Activated CD8-positive, alpha-beta memory T cell treated with anti-CD3 and anti-CD28 coated beads for 36 hours (primary cell): ENCODE data around the gene QPCT. TPM values are rescaled to one million over a fixed set of nuclear protein-coding genes. Genes with fewer than 3 reads are reported as not detected.
"Not testable (repeated sequence)": the region's sequence is repeated elsewhere in the genome, so short reads cannot be mapped to it uniquely, and the experiment has no call there.

ENCODE experiments used
- CTCF ChIA-PET: fragments of 350-600 bp; sonication (Branson Sonifier 250); formaldehyde crosslinking; loops from one replicate; lab custom pipeline; 2021; ENCODE audit warnings: antibody characterized with exemption; lab: Charles Lee
- POLR2A ChIA-PET: fragments of 350-600 bp; sonication (Branson Sonifier 250); formaldehyde crosslinking; loops from one replicate; lab custom pipeline; 2021; ENCODE audit warnings: antibody characterized with exemption; lab: Charles Lee
- total RNA-seq, 2 experiments: library from RNA; stranded (reverse); gene quantifications; one replicate each; pipeline ENCODE4 v1.2.3, GENCODE V29; 2021

The QPCT gene
- total RNA-seq, 2 experiments from 2014 or later, result 5.5 to 6.6 TPM

GRCh38 chr2:37412231-37412630, 67.8 kb downstream of the QPCT start:
- ChIA-PET CTCF (interaction anchor here (0.7 to 1.2 kb wide), 3 partner anchors 15 to 465 kb away, joined by 3 to 4 read pairs (median 3); no protein-coding TSS in a partner anchor), POLR2A (no interaction called here)

GRCh38 chr2:37413911-37414469, 69.6 kb downstream of the QPCT start:
- POLR2A ChIA-PET, result not testable (repeated sequence)
- CTCF ChIA-PET, result interaction anchor here (0.6 to 2.5 kb wide), 14 partner anchors 17 to 860 kb away, joined by 3 to 25 read pairs (median 4); no protein-coding TSS in a partner anchor

GRCh38 chr2:37414470-37414949, 70.1 kb downstream of the QPCT start:
- ChIA-PET CTCF (interaction anchor here (0.7 to 2.5 kb wide), 13 partner anchors 23 to 860 kb away, joined by 3 to 25 read pairs (median 4); no protein-coding TSS in a partner anchor), POLR2A (no interaction called here)

- ChIA-PET CTCF (interaction anchor here (0.8 to 2.5 kb wide), 10 partner anchors 12 to 859 kb away, joined by 3 to 25 read pairs (median 4); no protein-coding TSS in a partner anchor), POLR2A (no interaction called here)
Observed at GRCh38 chr2:37415128-37415820, 70.8 kb downstream of the QPCT start.

GRCh38 chr2:37417321-37417720, 72.9 kb downstream of the QPCT start:
- POLR2A ChIA-PET, result no interaction called here
- CTCF ChIA-PET, result interaction anchor here (0.6 kb wide), 2 partner anchors 149 to 277 kb away, joined by 3 read pairs; no protein-coding TSS in a partner anchor

GRCh38 chr2:37418956-37419355, 74.5 kb downstream of the QPCT start:
- ChIA-PET CTCF (no interaction called here), POLR2A (no interaction called here)

GRCh38 chr2:37421686-37422085, 77.3 kb downstream of the QPCT start:
- POLR2A ChIA-PET, result no interaction called here

GRCh38 chr2:37422816-37423215, 78.4 kb downstream of the QPCT start:
- CTCF ChIA-PET, result interaction anchor here (1.3 to 1.8 kb wide), 2 partner anchors 13 to 410 kb away, joined by 4 to 5 read pairs; no protein-coding TSS in a partner anchor
- POLR2A ChIA-PET, result no interaction called here

More at GRCh38 chr2:37421686-37422085, 77.3 kb downstream of the QPCT start:
- CTCF ChIA-PET, result interaction anchor here (1.3 to 1.8 kb wide), 2 partner anchors 12 to 411 kb away, joined by 4 to 5 read pairs; no protein-coding TSS in a partner anchor

Other genes starting within 250 kb of the QPCT start
- 10 to 100 TPM; 37.4 to 38.4 TPM for gene EIF2AK2, start 187.7 kb upstream of the QPCT start, total RNA-seq
- gene SULT6B1, start 156.0 kb upstream of the QPCT start, total RNA-seq, result not detected
- gene CEBPZOS, start 148.1 kb upstream of the QPCT start, total RNA-seq, result 10 to 100 TPM; 38.0 to 42.7 TPM
- 100 to 1,000 TPM; 103 to 105 TPM for gene CEBPZ, start 113.0 kb upstream of the QPCT start, total RNA-seq
- 10 to 100 TPM; 20.7 to 20.8 TPM for gene NDUFAF7, start 113.0 kb upstream of the QPCT start, total RNA-seq
- 10 to 100 TPM; 61.0 to 67.1 TPM for gene PRKD3, start 19.8 kb upstream of the QPCT start, total RNA-seq